ENCODE results near the gene SMARCAL1. TPM values are rescaled to one million over a fixed set of nuclear protein-coding genes. Genes with fewer than 3 reads are reported as not detected.

SMARCAL1 gene
- total RNA-seq, 2 donors from 2014 or later: 29.1 to 35.1 TPM

- TF ChIP-seq CTCF (conservative IDR thresholded peaks at IDR 0.05): no peak
- Histone ChIP-seq H3K9ac (ENCODE audit: extremely low read depth, low read length, poor library complexity, severe bottlenecking) (peak within 1 kb of the TSS; percentile 99), H3K27ac (ENCODE audit: low read depth, low read length) (peak within 1 kb of the TSS; percentile 86), H3K27me3 (ENCODE audit: control insufficient read depth, insufficient read depth, low read length, poor library complexity, severe bottlenecking) (no peaks in the 10 kb centered on the region), H3K36me3 (ENCODE audit: control insufficient read depth, insufficient read depth, low read length) (peaks cover 45% of the 10 kb centered on the region), H3K9me3 (ENCODE audit: control insufficient read depth, low read length) (no peaks in the 10 kb centered on the region), H3K4me3 (ENCODE audit: low read length) (peak within 1 kb of the TSS; percentile 99), H3K4me1 (ENCODE audit: control insufficient read depth, insufficient read depth, low read length) (no peaks in the 10 kb centered on the region)
- DNase-seq: peak; percentile 96
- Mint-ChIP-seq H3K9me3 (no peaks in the 10 kb centered on the region), H3K4me1 (peaks cover 32% of the 10 kb centered on the region), H3K27ac (peak within 1 kb of the TSS; percentile 96), H3K27me3 (ENCODE audit: insufficient read depth) (no peaks in the 10 kb centered on the region), H3K4me3 (peak within 1 kb of the TSS; percentile 99), H3K36me3 (ENCODE audit: low read depth) (peaks cover 45% of the 10 kb centered on the region)
- 5 to 7% methylated on average over 42 to 54 of the region's 54 CpGs for WGBS, 2 experiments (ENCODE audit: insufficient coverage in 1 of 2, insufficient read length in 1 of 2)
Observed at GRCh38 chr2:216498379-216499352, 86.4 kb downstream of the SMARCAL1 start, which contains the start of gene RPL37A. TSS of gene RPL37A (plus strand) at chr2:216498844. CDS start at chr2:216498875, 31 bp downstream.

DNA sequence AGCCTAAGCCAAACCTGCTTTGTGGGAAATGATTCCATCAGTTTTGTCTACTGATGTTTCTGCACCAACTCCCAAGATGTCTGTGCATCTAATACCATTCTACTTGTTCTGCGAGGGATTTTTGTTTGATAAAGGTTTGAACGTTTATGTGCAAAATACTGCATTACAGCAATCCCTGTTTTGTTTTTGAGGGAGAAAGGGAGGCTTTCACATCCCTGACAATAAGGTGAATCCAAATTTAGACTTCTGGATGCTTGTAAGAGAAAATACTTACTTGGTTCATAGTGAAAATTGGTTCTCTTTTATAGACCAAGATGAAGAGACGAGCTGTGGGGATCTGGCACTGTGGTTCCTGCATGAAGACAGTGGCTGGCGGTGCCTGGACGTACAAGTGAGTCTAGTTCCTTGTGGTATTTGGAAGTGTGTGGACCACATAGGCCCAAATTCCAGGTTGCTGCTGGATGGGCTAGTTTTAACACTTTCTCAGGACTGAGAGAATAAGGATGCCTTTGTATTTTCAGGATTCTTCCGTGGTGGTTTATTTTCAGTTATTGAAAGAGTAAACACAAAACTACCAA, 87.4 kb downstream of the SMARCAL1 start:
- Histone ChIP-seq H3K36me3 (ENCODE audit: control insufficient read depth, insufficient read depth, low read length) (peaks cover 56% of the 10 kb centered on the region), H3K4me1 (ENCODE audit: control insufficient read depth, insufficient read depth, low read length) (no peaks in the 10 kb centered on the region), H3K27me3 (ENCODE audit: control insufficient read depth, insufficient read depth, low read length, poor library complexity, severe bottlenecking) (no peaks in the 10 kb centered on the region), H3K4me3 (ENCODE audit: low read length) (peak overlapping the region; percentile 99), H3K9me3 (ENCODE audit: control insufficient read depth, low read length) (no peaks in the 10 kb centered on the region), H3K9ac (ENCODE audit: extremely low read depth, low read length, poor library complexity, severe bottlenecking) (peak overlapping the region; percentile 99), H3K27ac (ENCODE audit: low read depth, low read length) (no peak overlapping the region)
- H3K36me3 Mint-ChIP-seq (ENCODE audit: low read depth): peaks cover 55% of the 10 kb centered on the region
- H3K4me3 Mint-ChIP-seq: peak overlapping the region; percentile 99
- no peaks in the 10 kb centered on the region for H3K27me3 Mint-ChIP-seq (ENCODE audit: insufficient read depth)
- H3K4me1 Mint-ChIP-seq: peaks cover 32% of the 10 kb centered on the region
- H3K27ac Mint-ChIP-seq: peak overlapping the region; percentile 96
- TF ChIP-seq CTCF (conservative IDR thresholded peaks at IDR 0.05): no peak
- no peak for DNase-seq
- no peaks in the 10 kb centered on the region for H3K9me3 Mint-ChIP-seq
- WGBS, 2 experiments (ENCODE audit: insufficient coverage in 1 of 2, insufficient read length in 1 of 2): 24 to 43% methylated on average over 4 to 6 of the region's 6 CpGs

- Histone ChIP-seq H3K9ac (ENCODE audit: extremely low read depth, low read length, poor library complexity, severe bottlenecking) (peak overlapping the region; percentile 99), H3K36me3 (ENCODE audit: control insufficient read depth, insufficient read depth, low read length) (peaks cover 62% of the 10 kb centered on the region), H3K9me3 (ENCODE audit: control insufficient read depth, low read length) (no peaks in the 10 kb centered on the region), H3K4me1 (ENCODE audit: control insufficient read depth, insufficient read depth, low read length) (no peaks in the 10 kb centered on the region), H3K27me3 (ENCODE audit: control insufficient read depth, insufficient read depth, low read length, poor library complexity, severe bottlenecking) (no peaks in the 10 kb centered on the region), H3K4me3 (ENCODE audit: low read length) (peak overlapping the region; percentile 99), H3K27ac (ENCODE audit: low read depth, low read length) (no peak overlapping the region)
- peaks cover 34% of the 10 kb centered on the region for H3K4me1 Mint-ChIP-seq
- H3K4me3 Mint-ChIP-seq: peak overlapping the region; percentile 99
- no peak for TF ChIP-seq CTCF (conservative IDR thresholded peaks at IDR 0.05)
- peaks cover 63% of the 10 kb centered on the region for H3K36me3 Mint-ChIP-seq (ENCODE audit: low read depth)
- no peak for DNase-seq
- 90% methylated on average over 2 of the region's 2 CpGs; no CpG with 5 or more reads in 1 of the 2 experiments for WGBS, 2 experiments (ENCODE audit: insufficient coverage in 1 of 2, insufficient read length in 1 of 2)
- H3K27ac Mint-ChIP-seq: peak overlapping the region; percentile 14
- no peaks in the 10 kb centered on the region for H3K9me3 Mint-ChIP-seq
- H3K27me3 Mint-ChIP-seq (ENCODE audit: insufficient read depth): no peaks in the 10 kb centered on the region
Observed at GRCh38 chr2:216500572-216500971, 88.3 kb downstream of the SMARCAL1 start.

Measured in endodermal cell (in vitro differentiated cells).